8988T (cell line): Measurements from ENCODE around the gene LMAN2L.
A peak's percentile ranks its signal among the peaks of the same experiment; 100 is the strongest.

Source experiments
- DNase-seq: peaks from one replicate; pipeline ENCODE4 v3.0.0; 2011

The LMAN2L gene, protein sequence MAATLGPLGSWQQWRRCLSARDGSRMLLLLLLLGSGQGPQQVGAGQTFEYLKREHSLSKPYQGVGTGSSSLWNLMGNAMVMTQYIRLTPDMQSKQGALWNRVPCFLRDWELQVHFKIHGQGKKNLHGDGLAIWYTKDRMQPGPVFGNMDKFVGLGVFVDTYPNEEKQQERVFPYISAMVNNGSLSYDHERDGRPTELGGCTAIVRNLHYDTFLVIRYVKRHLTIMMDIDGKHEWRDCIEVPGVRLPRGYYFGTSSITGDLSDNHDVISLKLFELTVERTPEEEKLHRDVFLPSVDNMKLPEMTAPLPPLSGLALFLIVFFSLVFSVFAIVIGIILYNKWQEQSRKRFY

DNA sequence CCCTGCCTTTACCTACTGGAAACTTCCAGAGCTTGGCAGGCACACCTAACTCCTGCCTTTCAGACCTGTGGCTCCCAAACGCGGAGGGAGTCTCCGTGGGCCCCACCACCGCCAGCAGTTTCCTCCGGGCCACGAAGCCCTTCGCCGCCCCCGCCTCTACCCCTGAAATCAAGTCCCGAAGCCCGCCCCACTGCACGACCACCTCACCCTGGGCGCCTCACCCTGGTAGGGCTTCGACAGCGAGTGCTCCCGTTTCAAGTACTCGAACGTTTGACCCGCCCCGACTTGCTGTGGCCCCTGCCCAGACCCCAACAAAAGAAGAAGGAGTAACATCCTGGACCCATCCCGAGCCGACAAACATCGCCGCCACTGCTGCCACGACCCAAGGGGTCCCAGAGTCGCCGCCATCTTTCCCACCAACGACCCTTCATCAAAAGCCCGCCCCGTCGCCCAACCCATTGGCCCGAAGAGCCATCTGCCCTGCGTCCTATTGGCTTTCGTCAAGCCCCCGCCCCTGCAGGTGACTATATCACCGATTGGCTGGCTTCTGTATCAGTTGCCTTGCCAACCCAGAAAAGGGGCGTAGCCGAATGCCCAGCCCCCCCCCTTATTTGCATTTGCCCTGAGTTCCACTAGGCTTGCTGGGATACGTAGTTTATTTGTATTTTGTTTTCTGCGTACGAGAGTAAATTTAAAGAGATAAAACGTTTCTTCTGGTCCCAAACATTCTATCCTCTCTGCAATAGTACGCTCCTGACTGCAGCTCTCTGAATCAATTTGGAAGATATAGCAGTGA lies at the start of gene LMAN2L:
Gene LMAN2L, minus strand, starts transcription at position 432 of the 796 bp plus-strand sequence. Its CDS starts 24 bp downstream, at position 408.
- DNase-seq = peak; percentile 60

DNA sequence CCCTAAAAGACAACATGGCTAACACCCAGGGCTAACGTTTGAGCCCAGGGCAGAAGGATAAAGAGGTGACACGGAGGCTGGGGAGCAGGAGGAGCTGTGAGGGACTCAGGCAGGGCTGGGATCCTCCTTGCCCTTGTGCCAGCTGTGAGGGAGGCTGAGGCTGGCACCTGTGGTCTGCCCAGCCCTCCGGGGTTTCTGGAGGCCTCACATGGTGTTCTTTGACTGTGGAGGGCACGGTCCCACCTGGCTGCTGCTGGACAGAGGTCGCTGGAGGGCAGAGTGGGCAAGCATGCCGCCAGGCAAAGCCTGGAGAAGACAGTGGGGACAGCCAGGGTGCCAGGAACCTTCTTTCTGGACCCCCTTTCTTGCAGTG lies 49.4 kb upstream of the LMAN2L start:
- DNase-seq = no peak

DNA sequence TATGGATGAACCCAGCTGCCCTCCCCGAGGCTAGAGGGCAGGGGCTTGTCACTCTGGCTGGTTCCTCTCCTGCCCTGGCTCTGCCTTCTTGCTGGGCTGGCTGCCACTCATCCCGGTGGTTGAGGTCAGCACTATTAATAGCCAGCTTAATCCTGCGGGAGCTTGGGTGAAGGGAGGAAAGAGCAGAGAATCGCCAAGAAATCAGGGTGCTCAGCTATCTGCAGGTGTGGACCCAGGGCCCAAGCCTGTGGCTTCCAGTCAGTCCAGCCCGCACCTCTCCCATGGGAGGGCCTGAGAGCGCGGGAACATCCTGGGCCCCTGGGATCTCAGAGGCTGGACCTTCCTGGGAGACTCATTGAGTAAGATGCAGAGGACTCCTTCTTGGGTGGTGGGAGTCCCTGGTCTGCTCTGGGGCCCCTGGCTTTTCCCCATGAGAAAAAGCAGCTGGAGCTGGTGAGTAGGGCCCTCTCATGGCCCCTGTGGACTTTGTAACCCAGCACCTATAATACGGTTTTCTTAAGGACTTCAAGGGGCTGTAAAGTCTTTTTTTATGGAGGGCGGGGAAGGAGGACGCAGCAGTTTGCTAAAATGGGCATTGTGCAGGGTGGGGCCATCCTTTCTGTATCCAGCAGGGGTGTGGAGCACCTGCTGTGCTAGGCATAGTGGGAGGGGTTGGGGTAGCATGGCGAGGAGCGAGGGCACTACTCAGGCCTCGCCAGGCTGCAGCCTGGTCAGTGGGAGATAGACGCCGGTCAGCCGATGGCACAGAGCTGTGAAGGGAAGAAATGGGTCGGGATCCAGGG lies 48.8 kb upstream of the LMAN2L start:
- DNase-seq = no peak

DNA sequence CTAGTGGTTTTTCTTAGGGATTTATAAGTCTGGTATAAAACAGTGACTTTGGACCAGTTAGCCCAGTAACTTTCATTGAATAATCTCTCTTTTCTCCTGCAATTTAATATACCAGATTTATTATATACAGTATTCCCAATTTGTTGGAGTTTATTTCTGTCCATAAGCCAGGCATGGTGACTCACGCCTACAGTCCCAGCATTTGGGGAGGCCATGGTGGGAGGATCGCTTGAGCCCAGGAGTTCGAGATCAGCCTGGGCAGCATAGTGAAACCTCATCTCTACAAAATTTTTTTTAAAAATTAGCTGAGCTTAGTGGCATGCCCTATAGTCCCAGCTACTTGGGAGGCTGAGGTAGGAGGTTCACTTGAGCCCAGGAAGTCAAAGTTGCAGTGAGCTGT lies 47.5 kb upstream of the LMAN2L start:
- no peak for DNase-seq

DNA sequence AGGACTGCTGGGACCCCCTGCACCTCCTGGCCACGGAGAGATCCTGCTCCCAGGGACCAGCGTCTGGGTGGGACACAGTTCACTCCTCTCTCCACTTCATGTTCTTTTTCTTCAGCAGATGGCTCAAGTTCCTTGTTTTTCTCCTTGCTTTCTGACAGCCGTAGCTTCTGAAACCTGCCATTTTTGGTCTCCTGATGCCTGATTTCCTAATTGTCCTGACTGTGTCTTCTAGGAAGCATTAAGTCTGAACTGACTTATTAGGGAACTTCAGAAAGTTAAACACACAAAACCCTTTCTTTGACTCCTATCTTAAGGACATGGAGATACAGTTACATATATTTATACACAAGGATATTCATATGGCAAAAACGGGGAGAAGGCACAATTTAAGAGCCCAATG lies 43.5 kb upstream of the LMAN2L start:
- DNase-seq = no peak

DNA sequence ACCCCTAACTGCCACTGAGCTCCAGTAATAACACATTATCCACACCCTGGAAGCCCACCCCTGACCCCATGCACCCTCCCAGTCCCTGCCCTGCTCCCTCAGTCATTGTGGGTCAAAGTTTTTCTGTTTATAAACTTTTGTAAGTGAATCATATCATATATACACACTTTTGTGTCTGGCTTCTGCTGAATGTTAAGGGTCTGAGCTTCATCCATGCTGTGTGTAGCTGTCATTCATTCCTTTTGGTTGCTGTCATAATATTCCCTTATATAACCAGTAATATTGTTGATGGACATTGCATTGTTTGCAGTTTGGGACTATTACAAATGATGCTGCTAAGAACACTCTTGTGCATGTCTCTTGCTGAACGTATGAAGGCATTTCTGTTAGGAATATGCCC lies 35.3 kb upstream of the LMAN2L start:
- no peak for DNase-seq

DNA sequence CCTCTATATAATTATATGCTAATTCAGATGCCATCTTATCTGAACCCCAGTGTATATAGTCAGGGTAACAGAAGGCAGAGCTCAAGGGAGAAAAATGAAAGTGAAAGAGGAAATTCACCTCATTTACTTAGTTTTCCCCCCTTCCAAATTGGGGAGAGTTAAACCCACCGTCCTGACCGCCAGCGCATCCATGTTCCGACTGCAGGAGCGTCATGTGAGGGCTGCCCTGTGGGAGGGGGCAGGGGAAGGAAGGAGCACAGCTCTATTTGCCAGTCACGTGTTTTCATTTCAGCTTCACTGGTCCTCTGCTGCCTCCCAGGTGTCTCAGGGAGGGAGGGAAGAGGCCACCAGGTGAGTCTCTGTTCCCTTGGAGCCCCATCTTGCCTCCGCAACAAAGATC lies 34.1 kb upstream of the LMAN2L start:
- DNase-seq = no peak

DNA sequence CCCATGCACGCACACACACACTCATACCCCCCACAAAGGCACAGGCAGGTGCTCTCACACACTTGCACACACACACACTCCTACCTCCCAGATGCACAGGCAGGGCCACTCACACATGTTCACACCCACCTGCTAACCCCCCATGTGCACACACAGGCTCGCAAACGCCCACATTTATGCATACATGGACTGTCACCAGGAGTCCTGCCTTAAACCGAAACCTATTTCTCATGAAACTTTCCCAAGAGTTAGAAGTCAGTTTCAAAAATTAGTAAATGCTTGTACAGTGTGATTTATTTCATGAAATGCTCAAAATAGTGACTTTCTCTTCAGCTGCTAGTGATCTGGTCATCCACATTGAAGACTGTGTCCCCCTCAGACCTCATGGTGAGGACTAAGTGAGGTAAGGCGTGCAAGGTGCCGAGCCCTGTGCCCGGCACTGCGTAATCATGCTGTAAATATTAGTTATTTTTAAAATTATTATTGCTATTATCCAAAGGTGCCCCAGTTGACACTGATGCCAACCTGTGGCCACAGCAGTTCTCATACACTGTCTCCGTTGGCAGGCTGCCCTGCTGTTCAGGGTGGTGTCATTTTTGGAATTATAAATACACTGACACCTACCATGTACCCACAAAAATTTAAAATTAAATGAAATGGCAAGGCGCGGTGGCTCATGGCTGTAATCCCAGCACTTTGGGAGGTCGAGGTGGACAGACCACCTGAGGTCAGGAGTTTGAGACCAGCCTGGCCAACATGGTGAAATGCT lies 33.2 kb upstream of the LMAN2L start:
- no peak for DNase-seq

DNA sequence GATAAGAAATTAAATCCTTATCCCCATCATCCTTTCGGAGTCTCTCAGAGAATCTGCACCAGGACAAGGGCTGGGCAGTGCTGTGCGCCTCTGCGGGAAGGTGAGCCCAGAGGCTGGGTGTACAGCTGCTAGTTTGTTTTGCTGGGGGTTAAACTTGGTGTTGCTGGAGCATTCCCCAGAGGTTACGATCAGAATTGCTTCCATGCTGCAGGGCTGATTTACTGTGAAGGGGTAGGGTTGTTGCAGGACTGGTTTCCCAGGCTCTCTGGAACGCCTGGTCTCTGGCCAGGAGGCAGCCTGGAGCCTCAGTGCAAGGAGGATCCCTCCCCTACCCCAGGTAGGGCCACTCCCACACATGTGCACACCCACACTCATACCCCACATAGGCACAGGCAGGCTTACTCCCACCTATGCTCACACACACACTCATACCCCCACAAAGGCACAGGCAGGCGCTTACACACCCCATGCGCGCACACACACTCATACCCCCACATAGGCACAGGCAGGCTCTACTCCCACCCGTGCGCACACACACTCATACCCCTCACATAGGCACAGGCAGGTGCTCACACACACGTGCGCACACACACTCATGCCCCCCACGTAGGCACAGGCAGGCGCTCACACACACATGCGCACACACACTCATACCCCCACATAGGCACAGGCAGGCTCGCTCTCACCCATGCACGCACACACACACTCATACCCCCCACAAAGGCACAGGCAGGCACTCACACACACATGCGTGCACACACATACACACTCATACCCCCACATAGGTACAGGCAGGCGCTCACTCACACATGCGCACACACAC lies 32.1 kb upstream of the LMAN2L start:
- DNase-seq = no peak

DNA sequence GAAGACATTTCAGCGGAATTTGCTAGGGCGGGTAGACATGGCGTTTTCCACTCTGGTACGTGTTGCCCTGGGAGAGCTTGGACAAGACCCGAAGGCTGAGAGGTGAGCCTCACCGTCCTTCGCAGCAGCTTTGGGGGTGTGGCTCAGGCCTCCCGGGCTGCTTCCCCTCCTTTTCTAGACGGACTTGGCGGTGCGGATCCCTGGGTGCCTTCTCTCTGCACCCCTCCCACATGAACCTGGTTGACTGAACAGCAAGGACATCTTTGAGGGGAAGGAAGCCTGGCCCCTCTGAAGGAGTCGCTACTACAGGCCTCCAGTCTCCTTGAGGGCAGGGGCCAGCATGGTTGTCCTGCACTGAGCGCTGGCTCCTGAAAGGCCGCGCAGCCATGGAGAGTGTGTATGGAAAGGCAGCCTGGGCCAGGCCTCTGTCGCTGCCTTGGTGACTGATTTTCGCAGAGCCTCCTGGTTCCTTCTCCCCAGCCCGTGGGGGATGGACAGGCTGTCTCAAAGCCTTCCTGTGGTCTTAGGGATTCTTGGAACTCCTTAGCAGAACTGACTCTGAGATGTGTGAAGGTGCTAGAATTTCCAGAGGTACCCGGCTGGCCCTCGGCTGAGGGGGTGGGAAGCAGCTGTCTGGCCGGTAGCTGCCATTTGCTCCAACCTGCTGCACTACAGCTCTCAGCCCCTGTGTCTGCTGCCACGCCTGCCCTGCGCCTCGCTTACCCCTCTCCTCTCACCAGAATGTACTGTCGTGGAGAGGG lies 30.8 kb upstream of the LMAN2L start:
- DNase-seq = no peak

DNA sequence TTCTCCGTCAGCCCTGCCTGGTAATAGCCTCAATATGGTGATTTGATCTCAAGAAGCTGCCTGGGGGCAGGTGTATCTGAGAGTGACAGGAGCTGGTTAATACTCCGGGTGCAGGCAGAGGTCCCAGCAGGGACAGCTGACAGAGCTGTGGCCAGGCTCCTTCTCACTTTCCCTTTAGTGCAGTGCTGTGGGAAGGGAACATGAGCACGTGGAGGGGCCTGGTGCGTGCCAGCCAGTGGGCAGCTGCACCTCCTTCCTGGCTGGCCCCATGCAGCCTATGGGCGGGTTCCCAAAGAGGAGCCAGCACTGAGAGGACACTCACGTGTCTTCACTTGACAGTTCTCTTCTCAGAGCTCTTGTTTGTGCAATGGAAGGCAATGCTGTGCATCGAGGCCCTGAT lies 29.9 kb upstream of the LMAN2L start:
- DNase-seq = no peak

DNA sequence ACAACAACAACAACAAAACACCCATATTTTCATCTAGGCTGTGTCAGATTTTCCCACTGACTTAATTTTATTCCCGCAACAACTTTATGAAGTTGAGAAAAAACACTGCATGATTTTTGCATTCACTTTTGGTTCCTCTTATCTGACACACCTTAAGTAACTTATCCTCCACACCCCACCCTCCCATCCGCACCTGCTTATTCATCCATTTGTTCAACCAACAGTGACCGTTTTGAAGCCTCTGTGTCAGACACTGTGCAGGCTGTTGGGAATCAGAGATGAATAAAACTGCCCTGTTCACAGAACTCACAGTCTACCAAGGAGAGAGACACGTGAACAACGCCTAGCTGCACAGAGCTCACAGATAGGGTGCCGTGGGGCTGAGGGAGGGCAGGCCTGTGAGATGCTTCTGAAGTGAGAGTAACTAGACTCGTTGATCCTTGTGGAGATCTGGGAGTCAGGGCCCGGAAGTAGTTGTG lies 28.3 kb upstream of the LMAN2L start:
- DNase-seq = no peak

DNA sequence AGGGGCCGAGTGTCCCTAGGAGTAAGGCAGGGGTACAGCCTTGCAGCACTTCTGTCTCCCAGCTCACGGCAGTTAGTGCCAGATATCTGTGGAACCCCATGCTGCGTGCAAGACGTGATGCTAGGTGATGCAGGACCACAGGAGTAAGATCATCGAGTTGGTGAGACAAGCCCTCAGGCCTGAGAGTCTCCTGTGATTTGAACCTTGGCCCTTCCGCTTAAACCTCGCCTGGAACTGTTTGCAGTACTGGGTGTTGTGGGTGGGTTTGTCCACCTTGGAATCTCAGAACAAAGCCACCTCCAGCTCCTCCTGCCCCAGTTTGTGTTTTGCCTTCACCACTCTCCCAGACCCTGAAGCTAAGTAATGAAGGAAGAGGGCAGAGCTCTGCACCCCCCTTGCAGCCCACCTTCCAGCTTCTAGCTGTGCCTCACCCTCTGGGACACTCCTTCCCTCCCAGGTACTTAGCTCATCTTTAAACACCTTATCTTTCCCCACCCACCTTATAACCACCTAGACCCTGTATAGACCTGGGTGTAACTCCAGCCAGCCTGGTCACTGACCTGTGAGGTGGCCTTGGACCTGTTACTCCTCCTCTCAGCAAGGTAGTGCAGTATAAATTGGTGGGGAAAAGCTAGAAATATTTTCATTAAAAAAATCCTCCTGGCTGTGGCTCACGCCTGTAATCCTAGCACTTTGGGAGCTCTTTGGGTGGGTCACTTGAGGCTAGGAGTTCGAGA lies 27.4 kb upstream of the LMAN2L start:
- DNase-seq = no peak

DNA sequence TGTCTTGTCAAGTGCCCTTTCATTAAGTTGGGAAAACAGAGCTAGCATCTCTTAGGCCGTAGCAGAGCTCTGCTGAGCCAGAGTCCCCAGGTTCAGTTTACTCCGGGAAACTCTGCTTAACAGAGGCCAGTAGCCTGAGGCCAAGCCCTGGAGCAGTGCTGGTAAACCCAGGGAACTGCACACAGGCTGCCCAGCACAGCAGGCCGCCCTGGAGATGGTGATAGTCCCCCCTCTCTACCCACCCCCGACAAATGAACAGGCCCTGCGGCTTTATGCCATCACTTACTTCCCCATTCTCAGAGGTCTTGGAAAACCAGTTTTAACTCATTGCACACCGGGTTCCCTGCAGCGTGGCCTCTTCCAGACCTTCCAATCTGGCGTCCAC lies 24.4 kb upstream of the LMAN2L start:
- DNase-seq = no peak

DNA sequence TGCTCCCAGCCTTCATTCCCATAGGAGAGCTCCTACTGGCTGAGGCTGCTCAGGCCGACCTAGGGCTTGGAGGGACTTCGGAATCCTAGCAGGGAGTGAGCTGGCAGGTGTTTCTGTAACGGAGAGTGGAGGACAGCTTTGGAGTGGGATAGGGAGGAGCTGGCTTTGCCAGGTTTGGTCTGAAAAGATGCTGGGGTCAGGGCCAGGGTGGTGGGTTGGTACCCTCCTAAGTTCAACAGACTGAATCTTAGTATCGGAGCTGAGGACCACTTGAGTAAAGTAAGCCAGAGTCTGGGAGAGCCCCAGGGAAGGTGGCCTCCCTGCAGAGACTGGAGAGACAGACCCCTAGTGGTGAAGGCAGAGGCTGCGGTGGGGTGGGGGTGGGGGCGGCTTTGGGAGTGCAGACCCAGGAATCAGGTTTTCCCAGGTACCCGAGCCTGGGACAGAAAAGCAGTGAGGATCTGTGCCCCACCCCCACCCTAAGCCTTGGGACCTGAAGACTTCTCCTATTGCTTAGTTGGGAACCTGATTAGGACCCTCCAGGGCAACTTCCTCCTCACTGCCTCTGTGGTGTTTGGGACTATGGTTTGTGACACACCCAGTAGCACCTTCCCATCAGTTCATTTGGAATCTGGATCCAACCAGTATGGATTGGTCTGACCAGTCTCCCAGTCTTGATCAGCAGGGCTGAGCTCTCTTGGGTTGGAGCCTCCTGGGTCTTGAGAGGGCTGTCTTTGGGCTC lies 23.8 kb upstream of the LMAN2L start:
- DNase-seq = peak; percentile 82

DNA sequence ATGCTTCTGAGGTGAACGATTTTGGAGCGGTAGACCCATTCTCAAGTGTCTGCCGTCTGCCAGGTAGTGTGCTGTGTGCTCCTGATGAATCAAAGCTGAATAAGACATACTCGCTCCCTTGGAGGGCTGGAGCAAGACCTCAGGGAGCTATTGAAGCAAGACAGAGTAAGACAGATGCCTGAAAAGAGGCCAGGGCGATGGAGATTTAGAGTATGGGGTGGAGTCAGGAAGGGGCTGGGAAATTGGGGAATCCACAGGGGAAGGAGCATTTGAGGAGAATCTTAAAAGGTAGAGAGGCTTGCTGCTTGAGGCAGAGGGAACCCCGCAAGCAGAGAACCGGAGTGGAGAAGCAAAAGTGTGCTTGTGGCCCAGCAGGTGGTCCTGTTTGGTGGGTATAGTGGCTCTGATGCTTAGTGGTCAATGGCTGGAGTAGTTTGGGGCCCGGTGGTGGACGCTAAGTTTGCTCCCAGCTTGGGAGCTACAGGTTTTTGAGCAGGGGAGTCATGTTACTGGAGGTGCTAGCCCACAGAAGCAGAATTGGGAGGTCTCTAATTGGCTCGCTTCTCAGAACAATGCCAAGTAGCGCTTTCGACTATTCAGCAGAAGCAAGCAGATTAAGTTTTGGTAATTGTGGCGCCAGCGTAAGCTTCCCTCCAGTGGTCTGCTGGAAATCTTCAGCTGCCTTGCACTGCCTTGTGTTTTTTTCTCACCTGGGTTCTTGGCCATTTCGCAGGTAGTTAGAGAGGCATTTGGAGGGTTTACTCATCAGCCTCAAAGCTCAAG lies 22.9 kb upstream of the LMAN2L start:
- DNase-seq = no peak

DNA sequence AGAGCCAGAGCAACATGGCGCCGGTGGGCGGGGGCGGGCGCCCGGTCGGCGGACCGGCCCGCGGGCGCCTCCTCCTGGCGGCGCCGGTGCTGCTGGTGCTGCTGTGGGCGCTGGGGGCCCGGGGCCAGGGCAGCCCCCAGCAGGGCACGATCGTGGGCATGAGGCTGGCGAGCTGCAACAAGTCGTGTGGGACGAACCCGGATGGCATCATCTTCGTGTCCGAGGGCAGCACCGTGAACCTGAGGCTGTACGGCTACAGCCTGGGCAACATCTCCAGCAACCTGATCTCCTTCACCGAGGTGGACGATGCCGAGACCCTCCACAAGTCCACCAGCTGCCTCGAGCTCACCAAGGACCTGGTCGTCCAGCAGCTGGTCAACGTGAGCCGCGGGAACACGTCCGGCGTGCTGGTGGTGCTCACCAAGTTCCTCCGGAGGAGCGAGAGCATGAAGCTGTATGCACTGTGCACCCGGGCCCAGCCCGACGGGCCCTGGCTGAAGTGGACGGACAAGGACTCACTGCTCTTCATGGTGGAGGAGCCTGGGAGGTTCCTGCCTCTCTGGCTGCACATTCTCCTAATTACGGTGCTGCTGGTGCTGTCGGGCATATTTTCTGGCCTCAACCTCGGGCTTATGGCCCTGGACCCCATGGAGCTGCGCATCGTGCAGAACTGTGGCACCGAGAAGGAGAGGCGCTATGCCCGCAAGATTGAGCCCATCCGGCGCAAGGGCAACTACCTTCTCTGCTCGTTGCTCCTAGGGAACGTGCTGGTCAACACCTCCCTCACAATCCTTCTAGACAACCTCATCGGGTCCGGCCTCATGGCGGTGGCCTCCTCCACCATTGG lies 21.3 kb upstream of the LMAN2L start:
- DNase-seq = peak; percentile 70
